GM18867 (cell line): ENCODE results near the gene EXOSC7.
A peak's percentile ranks its signal among the peaks of the same experiment; 100 is the strongest.

Experiments
- ATAC-seq: cut with Tn5 transposase; IDR thresholded peaks from one replicate; pipeline ENCODE4 v1.9.1; 2021; ENCODE audit warnings: mild to moderate bottlenecking, moderate library complexity; ENCODE audit not compliant: unreplicated experiment

EXOSC7 gene

DNA sequence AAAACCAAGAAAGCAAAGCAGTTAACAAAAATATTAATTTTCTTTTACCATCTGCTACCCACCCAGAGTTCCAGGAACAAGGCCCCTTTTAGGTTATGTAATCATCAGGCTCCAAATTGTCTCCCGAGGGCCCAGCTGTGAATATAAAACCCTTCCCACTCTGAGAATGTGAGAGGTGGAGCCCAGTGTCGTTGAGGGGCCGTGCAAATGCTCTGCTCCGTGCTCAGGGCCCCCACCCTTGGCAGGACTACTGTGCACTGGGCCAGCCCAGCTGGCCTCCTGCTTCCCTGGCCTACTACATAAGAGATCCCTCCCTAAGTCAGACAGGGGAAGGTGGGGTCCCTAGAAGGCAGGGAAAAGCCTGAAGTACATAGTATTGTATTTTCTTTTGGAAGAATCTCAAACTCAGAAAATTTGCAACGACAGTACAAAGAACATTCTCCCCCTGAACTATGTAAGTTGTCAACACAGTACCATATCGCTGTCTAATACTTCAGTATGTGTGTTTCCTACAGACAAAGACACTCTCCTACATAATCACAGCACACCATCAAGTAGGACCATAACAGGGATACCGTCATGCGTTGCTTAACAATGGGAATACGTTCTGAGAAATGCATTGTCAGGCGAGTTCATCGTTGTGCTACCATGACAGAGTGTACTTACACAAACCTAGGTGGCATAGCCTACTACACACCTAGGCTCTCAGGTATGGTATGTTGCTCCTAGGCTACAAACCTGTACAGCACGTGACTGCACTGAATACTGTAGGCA is 45.7 kb downstream of the EXOSC7 start:
- no peak for ATAC-seq

- no peak for ATAC-seq
Measured at GRCh38 chr3:45023675-45024074, 47.6 kb downstream of the EXOSC7 start.

- no peak for ATAC-seq
Measured at GRCh38 chr3:45024542-45025255, 48.7 kb downstream of the EXOSC7 start.

- ATAC-seq, result no peak
Measured at GRCh38 chr3:45026038-45026437, 50.0 kb downstream of the EXOSC7 start, which contains the start of gene CLEC3B. Gene CLEC3B, plus strand, starts transcription at chr3:45026303. Its CDS starts 60 bp downstream, at chr3:45026363.

DNA sequence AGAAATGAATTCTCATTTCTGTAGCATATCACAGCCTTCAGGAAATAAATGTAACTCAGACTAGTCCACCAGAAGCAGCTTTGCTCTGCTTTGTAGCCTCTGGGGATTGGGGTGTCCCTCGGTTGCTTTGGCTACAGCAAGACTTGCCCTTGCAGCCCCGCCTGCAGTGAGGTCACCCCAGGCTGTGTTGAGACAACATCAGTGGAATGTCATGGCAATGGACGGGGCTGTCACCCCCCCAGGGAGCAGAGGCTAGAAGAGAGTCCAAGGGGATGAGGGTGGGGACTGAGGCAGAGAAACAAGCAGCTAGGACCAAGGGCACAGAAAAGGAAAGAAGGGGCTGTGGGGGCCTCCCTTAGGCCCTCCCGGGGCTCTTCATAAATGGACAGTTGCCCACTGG is 50.9 kb downstream of the EXOSC7 start:
- no peak for ATAC-seq

DNA sequence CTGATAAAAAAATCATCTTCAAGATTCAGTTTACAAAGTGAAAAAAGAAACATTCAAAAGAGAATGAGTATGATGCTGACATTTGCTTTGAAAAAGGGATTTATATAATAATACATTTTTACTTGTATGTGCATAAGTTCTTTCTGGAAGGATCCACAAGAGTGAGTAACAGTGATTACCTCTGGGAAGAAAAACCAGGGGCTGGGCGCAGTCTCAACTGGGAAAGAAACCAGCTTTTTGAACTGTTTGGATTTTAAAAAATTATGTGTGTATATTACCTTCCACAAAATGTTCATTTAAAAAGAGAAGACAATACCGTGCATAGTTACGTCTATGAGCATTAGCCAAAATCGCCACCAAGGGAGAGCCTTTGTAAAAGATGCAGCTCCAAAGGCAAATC is 51.4 kb downstream of the EXOSC7 start:
- ATAC-seq, result no peak

DNA sequence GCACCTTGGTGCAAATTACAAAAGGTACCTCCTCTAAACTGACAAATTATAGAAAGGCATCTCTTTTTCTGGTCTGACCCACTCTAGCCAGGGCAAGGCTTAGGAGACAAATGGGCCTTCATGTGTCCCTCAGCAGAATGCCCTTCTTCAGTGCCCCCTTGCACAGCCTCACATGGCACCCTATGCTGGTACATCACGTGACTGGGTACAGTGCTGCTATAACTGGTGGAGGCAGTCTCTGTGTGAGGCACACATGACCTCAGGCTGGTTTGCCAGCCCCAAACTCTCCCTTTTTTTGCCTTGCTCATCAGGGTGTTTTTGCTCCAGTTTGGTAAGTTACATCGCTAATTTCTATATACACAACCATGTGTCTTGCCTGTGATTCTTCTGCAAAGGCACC is 53.2 kb downstream of the EXOSC7 start:
- no peak for ATAC-seq

DNA sequence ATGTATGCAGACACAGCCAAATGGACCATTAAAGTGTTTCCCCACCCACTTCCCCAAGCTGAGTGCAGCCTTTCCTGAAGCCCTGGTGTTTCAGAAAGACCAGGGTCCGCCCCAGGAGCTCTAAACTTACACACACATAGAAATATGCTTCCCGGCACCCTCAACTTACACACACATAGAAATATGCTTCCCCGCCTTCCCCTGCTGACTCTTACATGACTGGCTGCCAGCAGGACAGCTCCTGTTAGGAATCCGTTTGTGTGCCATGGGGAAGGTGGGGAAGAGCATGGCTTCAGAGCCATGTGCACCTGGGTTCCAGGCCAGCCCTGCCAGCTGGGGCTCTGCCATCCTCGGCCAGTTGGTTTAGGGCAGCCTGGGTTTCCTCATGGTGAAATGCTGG is 53.6 kb downstream of the EXOSC7 start:
- no peak for ATAC-seq

DNA sequence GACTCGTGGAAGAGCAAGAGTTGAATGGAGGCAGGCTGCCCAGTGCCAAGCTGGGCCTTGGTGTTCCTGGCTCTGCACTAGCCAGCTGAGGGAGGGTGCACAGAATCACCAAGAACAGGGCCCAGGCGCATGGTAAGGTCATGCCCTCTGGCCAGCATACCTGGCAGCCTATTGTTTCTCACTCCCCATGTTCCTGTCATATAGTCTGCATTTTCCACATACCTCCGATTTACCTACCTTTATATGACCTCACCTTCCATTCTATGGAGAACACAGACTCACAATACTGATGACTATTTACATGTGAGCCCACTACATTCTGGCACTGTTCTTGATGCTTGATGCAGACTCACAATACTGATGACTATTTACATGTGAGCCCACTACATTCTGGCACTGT is 55.5 kb downstream of the EXOSC7 start:
- no peak for ATAC-seq

DNA sequence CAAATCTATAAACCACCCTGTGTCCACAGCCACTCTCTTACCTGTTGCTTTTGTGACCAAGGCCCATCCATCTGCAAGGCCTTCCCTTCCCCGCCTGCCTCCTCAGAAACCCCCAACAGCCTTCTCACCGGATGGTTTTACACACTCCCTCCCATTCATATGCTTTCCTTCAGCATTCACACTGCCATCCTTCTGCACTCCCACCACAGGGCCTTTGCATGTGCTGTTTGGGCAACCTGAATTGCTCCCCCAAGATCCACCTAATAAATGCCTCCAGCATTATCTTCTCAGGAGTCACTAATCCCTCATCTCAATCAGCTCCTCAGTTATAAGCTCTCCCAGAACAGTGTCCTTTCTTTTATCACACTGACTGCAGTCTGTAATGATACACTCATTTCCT is 56.1 kb downstream of the EXOSC7 start:
- ATAC-seq, result no peak

- ATAC-seq, result no peak
Measured at GRCh38 chr3:45033791-45034190, 57.7 kb downstream of the EXOSC7 start.

DNA sequence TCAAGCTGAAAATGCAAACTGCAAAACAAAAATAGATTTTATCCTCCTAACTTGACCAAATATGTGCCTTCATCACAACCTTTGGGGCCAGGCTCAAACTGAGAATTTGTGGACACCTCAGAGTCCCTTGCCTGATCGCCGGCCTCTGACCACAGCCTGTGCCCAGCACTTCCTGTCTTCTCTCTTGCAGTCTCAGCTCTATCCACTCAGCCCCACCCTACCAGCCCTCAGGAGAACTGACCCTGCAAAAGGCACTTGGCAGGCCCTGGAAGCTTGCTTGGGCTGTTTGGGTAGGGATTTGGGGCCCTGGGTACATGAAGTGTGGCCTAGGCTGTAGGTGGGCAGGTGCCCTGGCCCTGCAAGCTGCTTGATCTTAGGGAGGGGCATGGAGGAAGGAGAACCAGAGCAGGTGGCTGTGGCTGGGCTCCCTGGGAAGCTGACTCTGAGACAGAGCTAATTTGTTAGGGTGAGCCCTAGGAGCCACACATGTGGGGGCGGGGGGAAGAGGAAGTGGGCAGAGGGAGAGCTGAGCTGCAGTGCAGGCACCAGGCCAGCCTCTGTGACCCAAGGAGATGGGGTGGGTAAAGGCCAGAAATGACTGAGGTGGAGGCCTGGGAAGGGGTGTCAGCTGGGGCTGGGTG is 58.7 kb downstream of the EXOSC7 start:
- ATAC-seq, result no peak

DNA sequence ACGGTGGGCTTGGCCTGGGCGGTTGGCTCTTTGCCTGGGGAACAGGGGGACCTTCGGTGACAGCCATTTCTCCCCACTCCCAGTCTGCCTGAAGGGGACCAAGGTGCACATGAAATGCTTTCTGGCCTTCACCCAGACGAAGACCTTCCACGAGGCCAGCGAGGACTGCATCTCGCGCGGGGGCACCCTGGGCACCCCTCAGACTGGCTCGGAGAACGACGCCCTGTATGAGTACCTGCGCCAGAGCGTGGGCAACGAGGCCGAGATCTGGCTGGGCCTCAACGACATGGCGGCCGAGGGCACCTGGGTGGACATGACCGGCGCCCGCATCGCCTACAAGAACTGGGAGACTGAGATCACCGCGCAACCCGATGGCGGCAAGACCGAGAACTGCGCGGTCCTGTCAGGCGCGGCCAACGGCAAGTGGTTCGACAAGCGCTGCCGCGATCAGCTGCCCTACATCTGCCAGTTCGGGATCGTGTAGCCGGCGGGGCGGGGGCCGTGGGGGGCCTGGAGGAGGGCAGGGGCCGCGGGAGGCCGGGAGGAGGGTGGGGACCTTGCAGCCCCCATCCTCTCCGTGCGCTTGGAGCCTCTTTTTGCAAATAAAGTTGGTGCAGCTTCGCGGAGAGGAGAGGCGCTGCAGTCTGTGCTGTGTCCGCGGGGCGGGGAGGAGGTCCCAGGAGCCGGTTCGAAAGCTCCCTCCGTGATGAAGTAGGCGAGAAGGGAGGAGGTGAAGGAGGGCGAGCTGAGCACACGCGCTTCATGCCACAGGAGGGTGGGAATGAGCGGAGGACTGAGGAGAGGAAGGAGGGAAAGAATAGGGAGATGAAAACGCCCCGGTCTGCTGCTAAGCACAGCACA is 59.6 kb downstream of the EXOSC7 start:
- ATAC-seq, result no peak

DNA sequence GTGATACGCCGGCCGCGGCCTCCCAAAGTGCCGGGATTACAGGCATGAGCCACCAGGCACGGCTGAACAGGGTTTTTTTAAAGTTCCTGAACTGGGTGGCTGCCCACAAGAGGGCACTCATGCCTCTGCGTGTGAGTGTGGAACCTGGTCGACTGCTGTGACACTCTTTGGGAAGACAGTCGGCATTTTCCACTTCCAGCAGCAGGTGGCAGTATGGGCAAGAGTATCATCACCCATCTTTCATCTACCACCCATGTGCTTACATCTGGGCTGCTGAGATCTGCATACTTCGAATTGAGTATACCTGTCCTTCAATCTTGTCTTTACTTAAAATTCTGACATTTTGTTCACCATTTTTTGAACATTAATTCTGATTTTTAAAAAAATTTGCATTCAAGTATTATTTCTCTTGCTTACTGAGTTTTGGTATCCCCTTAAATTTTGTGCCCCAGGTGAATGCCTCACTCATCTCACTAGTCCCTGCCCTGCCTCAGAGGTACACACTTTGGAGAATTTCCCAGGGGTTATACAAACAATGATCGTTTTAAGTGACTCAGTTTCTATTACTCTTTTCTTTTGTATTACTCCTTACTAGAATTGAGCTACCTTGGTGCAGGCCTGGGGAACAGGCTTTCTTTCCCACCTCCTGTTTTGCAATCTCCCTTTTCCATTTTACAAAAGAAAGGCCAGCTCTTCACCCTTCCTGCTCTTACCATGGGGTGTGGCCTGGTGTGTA is 61.8 kb downstream of the EXOSC7 start:
- ATAC-seq, result peak; percentile 73

DNA sequence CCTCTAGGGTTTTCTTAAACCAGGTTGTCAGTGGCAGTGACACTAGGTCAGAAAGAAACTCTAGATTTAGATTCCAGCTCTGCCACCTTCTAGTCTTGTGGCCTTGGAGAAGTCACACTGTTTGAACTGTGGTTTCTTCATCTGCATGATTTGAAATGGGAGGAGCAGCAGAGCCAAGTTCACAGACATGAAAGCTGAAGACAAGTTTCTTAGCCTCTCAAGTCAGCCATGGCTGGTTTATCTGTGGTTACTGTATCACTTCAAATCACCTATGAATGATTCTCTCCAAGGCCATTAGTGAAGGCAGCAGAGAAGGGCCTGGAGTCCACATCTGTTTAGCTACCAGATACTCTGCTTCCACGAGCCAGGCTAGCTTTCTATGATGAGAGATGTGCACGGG is 65.6 kb downstream of the EXOSC7 start:
- ATAC-seq, result peak; percentile 35

- ATAC-seq, result no peak
Measured at GRCh38 chr3:45042162-45042561, 66.1 kb downstream of the EXOSC7 start.

DNA sequence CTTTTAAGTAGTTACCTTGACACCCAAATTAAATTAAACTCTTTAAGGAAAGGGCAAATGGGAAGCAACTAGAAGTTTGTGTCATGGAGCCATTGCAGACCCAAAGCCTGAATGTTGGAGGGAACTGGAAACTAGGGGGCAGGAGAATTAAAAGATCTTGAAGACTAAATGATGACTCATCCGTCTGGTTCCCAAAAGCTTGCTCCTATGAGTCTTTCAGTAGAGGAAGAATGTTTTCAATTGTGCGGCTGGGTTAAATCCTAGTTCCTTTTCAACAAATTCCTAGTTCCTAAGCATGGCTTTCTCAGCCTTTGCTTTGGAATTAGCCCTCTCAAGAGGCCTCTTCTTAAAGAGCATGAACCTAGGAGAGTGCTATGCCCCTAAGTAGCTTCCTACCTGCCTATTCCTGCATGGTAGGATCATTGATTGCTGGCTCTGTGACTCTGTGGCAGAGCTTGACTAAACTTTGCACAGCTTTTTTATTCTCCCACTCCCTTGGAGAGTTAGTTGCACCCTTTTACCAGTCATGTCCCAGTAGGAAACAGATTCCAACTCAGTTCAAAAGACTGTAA is 67.8 kb downstream of the EXOSC7 start:
- no peak for ATAC-seq

- no peak for ATAC-seq
Measured at GRCh38 chr3:45048244-45048643, 72.2 kb downstream of the EXOSC7 start.

DNA sequence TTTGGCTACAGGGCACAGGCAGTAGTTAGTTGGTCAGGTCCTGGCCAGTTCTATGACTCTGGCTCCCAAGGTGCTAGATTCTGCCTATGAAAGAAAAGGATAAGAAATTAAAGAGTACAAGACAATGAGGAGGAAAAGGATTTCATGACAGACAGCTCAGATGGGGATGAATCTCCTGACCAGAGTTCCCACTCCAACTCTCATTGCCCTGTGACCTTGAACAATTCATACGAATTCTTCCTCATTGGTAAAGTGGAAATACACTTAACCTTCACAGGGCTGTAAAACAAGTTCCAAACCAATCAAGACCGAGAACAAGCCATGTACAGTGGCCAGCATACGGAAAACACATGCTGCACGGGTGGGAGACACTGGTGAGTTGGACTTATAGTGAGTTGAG is 73.8 kb downstream of the EXOSC7 start:
- no peak for ATAC-seq

- no peak for ATAC-seq
Measured at GRCh38 chr3:45051685-45052084, 75.6 kb downstream of the EXOSC7 start.
